GM21423 (cell line): ENCODE results near the gene P2RX1.

ENCODE experiments used
- ATAC-seq: cut with Tn5 transposase; IDR thresholded peaks from one replicate; pipeline ENCODE4 v1.9.1; 2021; ENCODE audit warnings: mild to moderate bottlenecking, moderate library complexity; ENCODE audit not compliant: unreplicated experiment

Gene P2RX1

DNA sequence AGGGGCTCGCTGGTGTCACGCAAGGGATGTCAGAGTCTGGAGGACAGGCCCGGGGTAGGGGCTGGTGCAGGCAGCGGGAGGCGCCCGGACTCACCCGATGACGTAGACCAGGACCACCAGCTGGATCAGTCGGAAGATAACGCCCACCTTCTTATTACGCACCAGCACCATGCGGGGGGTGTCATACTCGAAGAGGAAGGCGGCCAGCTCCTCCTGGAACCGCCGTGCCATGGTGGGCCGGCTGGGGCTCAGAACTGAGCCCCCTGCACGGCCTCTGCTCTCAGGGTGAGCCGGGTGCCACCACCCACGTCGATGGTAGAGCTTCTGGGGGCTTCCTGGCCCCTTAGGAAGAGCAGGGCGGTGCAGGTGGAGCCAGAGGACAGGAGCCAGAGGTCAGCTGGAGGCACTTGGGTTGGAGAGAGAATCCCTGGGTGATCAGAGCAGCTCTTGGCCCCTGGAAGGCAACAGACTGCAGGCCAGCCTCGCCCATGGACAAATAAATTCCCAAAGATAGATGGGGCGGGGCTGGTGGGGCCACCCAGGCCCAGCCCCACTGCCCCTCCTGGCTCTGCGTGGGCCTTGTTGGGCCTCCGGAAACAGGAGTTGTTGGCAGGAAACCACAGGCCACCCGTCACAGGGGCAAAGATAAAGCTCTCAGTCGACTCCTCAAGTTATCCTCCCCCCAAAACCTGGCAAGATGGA lies at the start of gene P2RX1:
TSS of gene P2RX1 (minus strand) at position 471 of the 702 bp plus-strand sequence. CDS start at position 231, 240 bp downstream.
- no peak for ATAC-seq

- peak; percentile 30 for ATAC-seq
Observed at GRCh38 chr17:3965118-3965800, 49.0 kb upstream of the P2RX1 start.

DNA sequence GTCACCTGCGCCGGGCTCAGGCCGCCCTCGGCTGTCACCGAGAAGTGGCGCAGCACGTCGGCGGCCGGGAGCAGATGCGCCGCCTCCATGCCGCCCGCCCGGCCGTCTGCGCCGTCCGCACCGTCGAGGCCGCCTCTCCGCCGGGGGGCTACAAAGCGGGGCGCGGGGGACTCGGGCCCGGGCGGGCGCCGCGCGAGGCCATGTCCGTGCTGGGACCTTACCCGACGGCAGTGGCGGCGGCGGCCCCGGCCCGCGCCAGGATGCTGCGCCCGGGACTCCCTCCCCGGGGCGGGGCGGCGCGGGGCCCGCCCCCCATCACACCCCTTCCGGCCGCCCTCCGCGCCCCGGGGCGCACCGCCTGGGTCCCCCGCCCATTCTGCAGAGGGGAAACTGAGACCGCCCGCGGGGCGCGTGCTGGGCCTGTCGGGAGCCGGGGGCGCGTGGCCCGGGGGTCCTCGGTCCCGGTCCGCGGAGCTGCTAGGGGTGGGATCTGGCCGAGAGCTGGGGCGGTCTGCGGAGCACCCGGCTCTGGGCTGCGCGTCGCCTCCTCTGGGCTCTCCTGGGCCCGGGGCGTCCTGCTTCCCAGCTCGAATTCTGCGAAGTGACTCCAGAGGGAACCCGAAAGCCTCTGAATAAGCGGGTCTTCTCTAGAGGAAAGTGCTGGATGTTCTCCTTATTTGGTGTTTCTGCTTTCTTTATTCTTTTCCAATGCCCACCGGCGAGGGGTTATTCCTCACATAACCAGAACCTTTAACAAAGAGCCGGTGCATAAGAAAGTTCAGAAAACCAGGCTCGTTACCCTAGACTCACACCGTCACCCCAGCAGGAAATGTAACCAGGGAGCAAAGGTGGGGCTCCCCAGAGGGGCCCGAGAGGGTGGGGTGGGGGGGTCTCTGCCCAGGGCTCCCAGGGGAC lies 48.2 kb upstream of the P2RX1 start, which contains the start of gene ATP2A3:
TSS of gene ATP2A3 (minus strand) at position 235 of the 915 bp plus-strand sequence. CDS start at position 89, 146 bp downstream.
- peak; percentile 35 for ATAC-seq

DNA sequence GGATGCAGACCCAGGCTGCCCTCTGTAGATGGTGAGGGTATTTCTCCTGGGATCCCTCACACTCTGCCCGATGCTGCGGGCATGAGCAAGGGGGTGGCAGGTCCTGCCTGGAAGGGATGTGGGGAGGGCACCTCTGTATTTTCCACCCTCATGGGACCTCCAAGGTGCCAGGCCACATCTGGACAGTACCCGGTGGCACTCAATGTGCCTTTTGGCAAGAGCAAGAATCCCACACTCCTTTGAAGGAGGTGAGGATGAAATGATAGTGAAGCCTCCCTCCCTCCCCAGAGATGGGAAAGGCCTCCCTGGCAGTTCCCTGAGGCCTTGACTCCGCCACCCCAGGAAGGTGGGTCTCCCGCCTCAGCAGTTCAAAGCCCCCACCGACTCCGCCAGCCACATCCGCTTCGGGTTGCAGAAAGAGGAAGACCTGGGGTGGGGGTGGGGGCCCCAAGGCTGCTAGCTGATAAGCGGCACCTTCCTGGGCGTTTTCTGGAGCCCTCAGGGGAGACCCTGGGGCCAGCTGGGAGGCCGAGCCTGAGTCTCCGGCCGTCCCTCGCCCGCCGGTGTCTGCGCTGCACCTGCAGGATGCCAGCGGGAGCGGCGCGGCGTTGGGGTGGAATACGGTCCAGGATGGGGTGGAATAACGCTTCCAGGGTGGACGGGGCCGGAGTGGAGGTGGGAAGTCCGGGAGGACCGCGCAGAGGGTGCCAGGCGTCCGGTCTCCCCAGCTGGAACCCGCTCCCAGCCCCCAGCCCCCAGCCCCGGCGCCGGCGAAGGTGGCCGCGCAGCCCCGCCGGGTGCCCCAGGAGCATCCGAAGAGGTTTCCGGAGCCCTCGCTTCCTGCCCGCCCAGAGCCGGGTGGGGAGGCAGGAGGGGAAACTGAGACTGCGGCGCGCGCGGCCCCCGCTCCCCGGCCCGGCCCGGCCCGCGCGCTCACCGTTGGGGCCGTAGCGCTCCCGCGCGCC lies 47.3 kb upstream of the P2RX1 start:
- peak; percentile 5 for ATAC-seq

- ATAC-seq, result no peak
Observed at GRCh38 chr17:3962965-3963236, 46.6 kb upstream of the P2RX1 start.

GRCh38 chr17:3962217-3962964 lies 46.1 kb upstream of the P2RX1 start:
- ATAC-seq, result no peak

- ATAC-seq, result no peak
Observed at GRCh38 chr17:3961564-3962047, 45.3 kb upstream of the P2RX1 start.

GRCh38 chr17:3960764-3961163 lies 44.5 kb upstream of the P2RX1 start:
- ATAC-seq, result no peak

DNA sequence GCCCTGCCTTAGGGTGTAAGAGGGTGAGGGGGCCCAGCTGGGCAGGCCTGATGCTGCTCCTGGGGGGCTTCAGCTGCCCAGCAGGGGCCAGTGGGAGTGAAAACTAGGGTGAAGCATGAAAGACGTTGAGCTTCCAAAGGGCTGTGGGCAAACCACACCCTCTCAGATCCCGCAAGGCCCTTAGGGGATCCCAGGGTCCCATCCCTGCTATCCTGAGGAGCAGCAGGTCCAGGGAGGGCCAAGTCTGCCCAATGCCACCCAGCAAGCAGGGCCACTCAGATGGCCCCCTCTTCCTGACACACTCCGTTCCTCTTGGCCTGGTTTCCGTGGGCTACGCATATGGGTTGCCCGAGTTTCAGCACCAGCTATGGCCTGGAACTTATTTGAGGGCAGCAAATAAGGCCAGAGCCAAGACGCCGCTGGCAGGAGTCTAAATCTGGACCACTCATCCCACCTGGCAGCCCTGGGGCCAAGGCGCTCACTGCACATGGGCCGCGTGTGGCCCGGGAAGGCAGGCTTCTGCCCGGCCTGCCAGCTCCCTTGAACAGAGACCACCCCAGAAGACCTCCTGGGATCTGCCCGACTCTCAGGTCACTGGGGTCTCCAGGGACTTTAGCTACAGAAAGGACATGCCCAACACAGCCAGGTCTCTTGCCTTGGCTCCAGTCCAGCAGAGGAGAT lies 43.8 kb upstream of the P2RX1 start:
- ATAC-seq, result no peak

DNA sequence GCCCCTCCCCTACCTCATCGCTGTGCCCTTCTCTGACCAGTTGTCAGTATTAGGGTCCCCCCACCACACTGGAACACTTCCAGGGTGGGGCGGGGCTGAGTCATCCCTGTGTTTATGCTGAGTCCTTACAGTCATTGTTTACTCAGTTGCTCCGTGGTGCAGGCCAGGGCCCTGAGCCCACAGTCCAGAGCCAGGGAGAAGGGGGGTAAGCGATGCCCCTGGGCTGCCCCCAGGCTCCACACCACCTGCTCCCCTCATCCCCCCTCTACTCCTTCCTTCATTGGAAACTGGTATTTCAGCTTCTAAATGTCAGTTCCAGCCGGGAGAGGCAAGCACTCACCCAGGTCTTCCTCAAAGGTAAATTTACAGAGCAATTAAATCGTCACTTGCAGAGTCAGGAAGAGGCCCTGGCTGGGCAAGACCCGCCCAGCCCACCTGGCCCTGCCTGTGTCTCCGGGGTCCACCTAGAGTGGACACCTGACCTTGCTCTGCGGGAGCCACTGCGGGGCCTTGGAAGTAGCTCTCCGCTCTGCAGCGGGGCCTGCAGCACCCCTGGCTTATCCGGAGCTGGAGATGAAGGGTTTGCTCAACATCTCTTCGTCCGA lies 43.1 kb upstream of the P2RX1 start:
- ATAC-seq, result no peak

DNA sequence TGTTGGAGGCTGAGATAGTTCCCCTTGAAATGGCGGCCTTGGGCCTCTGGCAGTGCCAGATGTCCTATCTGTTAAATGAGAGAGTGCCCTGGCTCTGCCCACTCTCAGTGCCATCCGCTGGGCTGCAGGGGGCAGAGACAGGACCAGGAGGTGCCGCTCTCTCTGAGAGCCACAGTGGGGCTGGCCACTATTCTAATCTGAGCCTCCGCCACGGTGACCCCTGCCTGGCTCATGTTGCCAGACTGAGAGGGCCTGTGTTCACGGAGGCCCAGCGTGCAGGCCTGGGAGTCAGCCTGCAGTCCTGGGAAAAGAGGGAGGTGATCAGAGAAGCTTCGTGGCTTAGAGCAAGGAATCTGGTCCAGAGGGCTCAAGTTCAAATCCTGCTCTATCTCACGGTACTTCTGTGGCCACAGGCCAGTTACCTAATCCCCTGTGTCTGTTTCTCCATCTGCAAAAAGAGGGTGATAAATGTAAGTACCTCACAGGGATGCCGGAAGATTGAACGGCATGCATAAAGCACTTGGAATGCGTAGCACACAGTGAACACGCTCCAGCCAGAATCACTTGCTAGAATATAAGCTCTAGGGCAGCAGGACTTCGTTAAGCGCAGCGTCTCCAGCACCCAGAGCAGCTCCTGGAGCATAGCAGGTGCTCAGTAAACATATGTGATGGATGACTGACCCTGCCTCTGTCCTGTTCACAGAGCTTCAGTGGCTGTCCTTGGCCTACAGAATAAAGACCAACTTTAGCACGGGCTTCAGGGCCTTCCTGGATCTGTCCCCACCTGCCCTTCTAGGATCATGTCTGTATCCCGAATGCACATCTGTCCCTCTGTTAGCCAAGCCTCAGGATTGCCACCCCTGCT lies 41.7 kb upstream of the P2RX1 start:
- ATAC-seq, result no peak

DNA sequence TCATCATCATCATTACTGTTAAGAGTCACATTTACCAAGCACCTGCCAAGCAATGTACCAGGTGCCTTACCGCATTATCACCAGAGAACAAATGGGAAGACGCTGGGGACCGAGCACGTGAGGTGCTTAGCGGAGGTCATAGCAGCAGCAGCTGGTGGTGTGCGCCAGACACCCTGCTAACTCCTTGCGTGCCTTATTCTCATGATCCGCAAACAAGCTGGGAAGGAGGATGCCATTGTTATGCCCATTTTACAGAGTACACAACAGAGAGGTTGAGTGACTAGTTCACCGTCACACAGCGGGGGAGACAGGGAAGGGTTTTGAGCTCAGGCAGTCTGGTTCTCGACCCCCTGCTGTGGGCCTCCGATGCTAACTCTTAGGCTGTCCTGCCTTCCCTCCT lies 40.7 kb upstream of the P2RX1 start:
- no peak for ATAC-seq

DNA sequence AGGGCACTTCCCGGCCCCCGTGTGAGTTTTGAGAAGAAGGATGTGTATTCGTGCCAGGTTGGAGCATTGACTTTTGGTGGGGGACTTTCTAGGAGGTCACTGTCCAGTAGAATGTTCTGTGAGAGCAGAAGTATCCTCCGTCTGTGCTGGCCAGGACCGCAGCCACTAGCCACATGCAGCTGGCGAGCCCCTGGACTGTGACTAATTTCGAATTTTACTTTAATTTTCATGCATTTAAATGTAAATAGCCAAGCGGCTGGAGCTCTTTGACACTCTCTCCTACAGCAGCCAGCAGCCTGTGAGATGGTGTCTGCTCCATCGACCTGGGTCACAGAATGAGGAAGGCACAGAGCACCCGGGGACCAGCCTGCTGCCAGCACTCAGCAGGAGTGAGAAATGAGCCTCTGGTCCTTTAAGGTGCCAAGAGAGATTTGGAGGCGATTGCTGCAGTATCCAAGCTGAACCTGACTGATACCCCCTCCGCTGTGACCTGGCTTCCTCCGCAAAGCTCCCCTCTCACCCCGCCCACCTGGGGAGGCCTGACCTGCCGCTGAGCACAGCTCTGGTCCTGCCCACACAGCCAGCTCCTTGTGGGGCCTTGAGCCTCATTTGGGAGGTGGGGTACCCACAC lies 40.2 kb upstream of the P2RX1 start:
- no peak for ATAC-seq

- ATAC-seq, result no peak
Observed at GRCh38 chr17:3955673-3955988, 39.4 kb upstream of the P2RX1 start.

DNA sequence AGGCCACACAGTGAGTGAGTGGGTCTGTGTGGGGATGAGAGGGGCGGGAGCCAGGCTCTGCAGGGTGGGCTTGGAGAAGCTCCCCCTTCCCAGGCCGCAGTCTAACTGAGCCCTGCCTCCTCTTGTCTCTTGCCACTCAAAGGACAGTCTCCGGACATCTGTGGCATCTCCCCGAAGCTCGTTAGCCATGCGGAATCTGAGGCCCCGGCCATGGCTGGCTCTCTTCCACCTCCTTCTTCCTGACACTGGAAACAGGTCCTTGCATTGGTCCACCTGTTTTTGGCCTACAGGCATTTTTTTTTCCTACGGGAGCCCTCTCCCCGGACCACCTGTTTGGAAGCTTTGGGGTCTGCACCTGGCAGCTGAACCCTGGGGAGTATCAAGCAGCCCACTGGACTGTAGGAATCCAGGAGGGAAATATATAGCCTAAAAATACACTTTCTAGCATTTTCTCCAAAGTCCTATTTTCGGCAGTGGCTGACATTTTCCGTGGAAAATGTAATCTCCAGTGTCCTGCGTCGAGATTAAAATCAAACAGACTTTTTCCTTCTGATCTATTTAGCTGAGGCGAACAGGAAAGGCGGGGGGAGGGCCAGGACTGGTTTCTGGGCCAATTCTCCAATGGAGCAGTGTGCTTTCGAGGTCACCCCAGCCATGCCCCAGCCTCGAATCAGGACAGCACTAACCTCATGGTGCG lies 38.9 kb upstream of the P2RX1 start:
- ATAC-seq, result no peak

DNA sequence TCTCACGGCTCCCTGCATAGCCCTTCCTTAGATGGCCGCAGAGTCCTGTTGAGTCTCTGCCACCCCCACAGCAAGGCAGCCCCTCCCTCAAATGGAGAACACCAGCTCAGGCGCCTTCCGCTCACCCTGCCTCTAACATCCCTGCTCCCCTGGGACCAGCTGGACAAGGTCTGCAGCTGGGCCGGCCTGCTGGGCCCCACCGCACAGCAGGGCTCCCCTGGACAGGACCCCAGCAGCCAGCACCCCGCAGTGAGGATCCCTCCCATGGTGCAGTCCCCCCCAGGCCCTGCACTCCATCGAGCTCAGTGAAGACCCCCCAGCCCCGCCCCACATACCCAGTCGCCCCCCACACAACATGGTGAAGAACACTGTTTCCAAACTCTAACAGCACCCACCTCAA lies 37.8 kb upstream of the P2RX1 start:
- ATAC-seq, result no peak

- no peak for ATAC-seq
Observed at GRCh38 chr17:3953542-3953941, 37.3 kb upstream of the P2RX1 start.
